A673 (cell line): ENCODE data around the gene DACT2. TPM values are rescaled to one million over a fixed set of nuclear protein-coding genes. Genes with fewer than 3 reads are reported as not detected.

ENCODE experiments used
- BruUV-seq: library from RNA; stranded (reverse); fragments of 400-500 nt; replicated peaks from 2 replicates; lab custom pipeline; 2021; lab: Mats Ljungman, UMichigan
- CTCF ChIA-PET: fragments of 300-600 bp; sonication (Branson Sonifier 250); formaldehyde crosslinking; loops from one replicate; lab custom pipeline; 2022; ENCODE audit warnings: antibody characterized with exemption; lab: Charles Lee
- POLR2A ChIA-PET: fragments of 300-600 bp; sonication (Branson Sonifier 250); formaldehyde crosslinking; loops from one replicate; lab custom pipeline; 2022; ENCODE audit warnings: antibody characterized with exemption; ENCODE audit not compliant: low non-redundant PET; lab: Charles Lee
- DNase-seq: peaks from one replicate; pipeline ENCODE4 v3.0.0-alpha.2; 2015; ENCODE audit warnings: low spot score
- H3K27ac ChIP-seq: fragments of 200-600 bp; sonication (generic); 2 replicates; pipeline ENCODE4 v1.5.1; 2016; ENCODE audit warnings: mixed run types, low read depth, mild to moderate bottlenecking, mixed read lengths, antibody characterized with exemption, low read length; ENCODE audit not compliant: poor library complexity, severe bottlenecking
- H3K27me3 ChIP-seq: fragments of 200-600 bp; sonication (generic); replicated peaks from 2 replicates; pipeline ENCODE4 v1.6.1; 2017; ENCODE audit warnings: mixed run types, low read depth, mild to moderate bottlenecking, mixed read lengths, antibody characterized with exemption, low read length; ENCODE audit not compliant: insufficient read depth, poor library complexity
- H3K36me3 ChIP-seq: fragments of 200-600 bp; sonication (generic); 2 replicates; pipeline ENCODE4 v1.6.1; 2016; ENCODE audit warnings: mixed run types, mild to moderate bottlenecking, mixed read lengths, antibody characterized with exemption, low read length; ENCODE audit not compliant: insufficient read depth, poor library complexity, severe bottlenecking
- H3K4me1 ChIP-seq: fragments of 200-600 bp; sonication (generic); 2 replicates; pipeline ENCODE4 v1.6.1; 2017; ENCODE audit warnings: mixed run types, mild to moderate bottlenecking, mixed read lengths, antibody characterized with exemption, low read length; ENCODE audit not compliant: insufficient read depth, poor library complexity, severe bottlenecking
- H3K4me3 ChIP-seq: fragments of 200-600 bp; sonication (generic); 2 replicates; pipeline ENCODE4 v1.5.1; 2016; ENCODE audit warnings: low read depth, mixed run types, mild to moderate bottlenecking, mixed read lengths, low read length; ENCODE audit not compliant: poor library complexity, severe bottlenecking
- H3K9me3 ChIP-seq: fragments of 200-600 bp; sonication (generic); 2 replicates; pipeline ENCODE4 v1.6.1; 2016; ENCODE audit warnings: mixed run types, low read depth, mild to moderate bottlenecking, mixed read lengths, antibody characterized with exemption, low read length; ENCODE audit not compliant: poor library complexity, severe bottlenecking
- CTCF ChIP-seq: fragments of 300-800, 200-600 bp; sonication (generic); conservative IDR thresholded peaks from 2 replicates; pipeline ENCODE4 v1.5.1; 2017; ENCODE audit warnings: low read depth, mild to moderate bottlenecking, antibody characterized with exemption, low read length, moderate library complexity, mixed read lengths
- EZH2 ChIP-seq: fragments of 200-600 bp; sonication (generic); IDR thresholded peaks from 2 replicates; pipeline ENCODE4 v1.6.1; 2017; ENCODE audit warnings: borderline replicate concordance, low read depth, mild to moderate bottlenecking, mixed read lengths, antibody characterized with exemption, low read length; ENCODE audit not compliant: poor library complexity, severe bottlenecking
- intact Hi-C: fragments of 100-400 bp; cut with micrococcal nuclease; formaldehyde crosslinking; loops from one replicate; pipeline ENCODE4 v1.10.0; 2022; ENCODE audit not compliant: unreplicated experiment
- total RNA-seq: library from RNA; stranded (reverse); gene quantifications from 2 replicates; pipeline ENCODE4 v1.2.3, GENCODE V29; 2021

Gene DACT2
- total RNA-seq, 1 experiment from 2014 or later: 18.7 TPM

- Histone ChIP-seq H3K27me3 (no peaks in the 10 kb centered on the region), H3K4me1 (peaks cover 5% of the 10 kb centered on the region), H3K36me3 (no peaks in the 10 kb centered on the region), H3K27ac (no peak overlapping the region), H3K4me3 (no peak overlapping the region), H3K9me3 (no peaks in the 10 kb centered on the region)
- no peak for TF ChIP-seq EZH2
- no peak for TF ChIP-seq CTCF
- POLR2A ChIA-PET: no interaction called here
- no TSS peak for BruUV-seq
- CTCF ChIA-PET: no interaction called here
- DNase-seq: no peak
- intact Hi-C loops: no loop called here
These were observed 54.2 kb downstream of the DACT2 start for GRCh38 chr6:168265394-168265793.

DNA sequence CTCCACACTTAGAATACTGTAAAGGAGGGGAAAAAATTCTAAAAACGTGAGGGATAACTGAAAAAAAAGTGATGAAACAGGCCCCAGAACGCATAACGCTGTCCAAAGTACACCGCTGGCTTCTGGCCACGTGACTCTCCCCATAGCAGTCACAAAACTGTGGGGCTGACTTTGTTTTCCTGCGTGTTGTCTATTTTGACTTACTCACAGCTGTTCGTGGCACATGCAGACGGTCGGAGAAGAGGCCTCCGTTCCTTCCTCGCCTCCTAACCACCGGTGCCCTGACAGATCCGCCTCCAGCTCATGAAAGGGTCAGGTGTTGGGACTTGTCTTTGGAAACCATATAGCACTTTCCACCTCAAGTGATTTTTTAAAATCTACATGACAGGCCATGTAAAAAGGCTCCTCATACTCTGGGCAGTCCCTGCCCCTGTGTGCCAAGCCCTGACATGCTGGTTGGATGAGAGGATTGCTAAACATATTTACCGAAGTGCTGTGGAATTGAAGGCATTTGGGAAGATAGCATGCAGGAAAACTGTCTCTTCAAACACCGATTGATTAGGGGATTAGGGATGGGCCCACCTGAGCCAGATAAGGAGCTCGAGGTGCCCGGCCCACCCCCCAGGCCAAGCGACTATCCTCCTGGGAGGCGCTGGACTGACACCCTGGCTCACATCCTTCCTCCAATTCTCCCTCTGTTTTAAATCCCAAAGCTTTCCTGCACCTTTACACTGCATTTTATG, 54.8 kb downstream of the DACT2 start:
- Histone ChIP-seq H3K27me3 (no peaks in the 10 kb centered on the region), H3K4me3 (no peak overlapping the region), H3K27ac (no peak overlapping the region), H3K4me1 (peaks cover 5% of the 10 kb centered on the region), H3K36me3 (no peaks in the 10 kb centered on the region), H3K9me3 (no peaks in the 10 kb centered on the region)
- ChIA-PET POLR2A (no interaction called here), CTCF (no interaction called here)
- no TSS peak for BruUV-seq
- intact Hi-C loops: no loop called here
- TF ChIP-seq EZH2 (no peak), CTCF (no peak)
- DNase-seq: no peak

GRCh38 chr6:168263351-168263905, 56.1 kb downstream of the DACT2 start:
- TF ChIP-seq EZH2 (no peak), CTCF (no peak)
- H3K36me3 ChIP-seq: no peaks in the 10 kb centered on the region
- no peak overlapping the region for H3K4me3 ChIP-seq
- H3K9me3 ChIP-seq: no peaks in the 10 kb centered on the region
- ChIA-PET CTCF (no interaction called here), POLR2A (no interaction called here)
- H3K27me3 ChIP-seq: no peaks in the 10 kb centered on the region
- intact Hi-C loops: no loop called here
- H3K4me1 ChIP-seq: no peaks in the 10 kb centered on the region
- no TSS peak for BruUV-seq
- DNase-seq: no peak
- H3K27ac ChIP-seq: no peak overlapping the region
